NCI-H2029 treated with DMSO at 0.1 percent for 48 hours (cell line): Measurements from ENCODE around the gene FABP6.
"Not testable (repeated sequence)": the region's sequence is repeated elsewhere in the genome, so short reads cannot be mapped to it uniquely, and the experiment has no call there.

ENCODE experiments used
- DNase-seq: peaks from one replicate; lab custom pipeline; 2025; lab: John Stamatoyannopoulos, UW

FABP6 gene, protein sequence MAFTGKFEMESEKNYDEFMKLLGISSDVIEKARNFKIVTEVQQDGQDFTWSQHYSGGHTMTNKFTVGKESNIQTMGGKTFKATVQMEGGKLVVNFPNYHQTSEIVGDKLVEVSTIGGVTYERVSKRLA

DNA sequence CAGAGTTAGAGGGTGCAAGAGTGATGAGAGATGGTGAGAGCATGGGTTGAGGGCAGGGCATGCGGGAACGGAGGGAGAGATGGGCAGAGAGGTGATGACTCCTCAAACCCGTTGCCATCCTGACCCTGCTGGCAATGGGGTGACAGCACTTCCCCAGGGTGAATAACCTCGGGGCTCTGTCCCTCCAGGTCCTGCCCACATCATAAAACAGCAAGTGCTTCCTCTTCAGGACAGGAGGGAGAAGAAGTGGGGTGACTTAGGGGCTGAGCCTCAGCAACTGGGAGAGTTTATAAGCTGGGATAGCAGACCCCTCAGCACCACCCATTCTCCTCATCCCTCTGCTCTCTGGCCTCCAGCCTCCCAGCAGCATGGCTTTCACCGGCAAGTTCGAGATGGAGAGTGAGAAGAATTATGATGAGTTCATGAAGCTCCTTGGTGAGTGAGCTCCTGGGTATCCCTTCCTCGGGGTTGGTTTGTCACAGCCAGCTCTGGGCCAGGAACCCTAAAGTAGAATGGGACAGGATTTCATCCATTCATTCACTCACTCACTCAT lies at the start of gene FABP6:
Gene FABP6, plus strand, starts transcription at position 317 of the 553 bp plus-strand sequence. Its CDS starts 52 bp downstream, at position 369.
- DNase-seq: no peak

DNA sequence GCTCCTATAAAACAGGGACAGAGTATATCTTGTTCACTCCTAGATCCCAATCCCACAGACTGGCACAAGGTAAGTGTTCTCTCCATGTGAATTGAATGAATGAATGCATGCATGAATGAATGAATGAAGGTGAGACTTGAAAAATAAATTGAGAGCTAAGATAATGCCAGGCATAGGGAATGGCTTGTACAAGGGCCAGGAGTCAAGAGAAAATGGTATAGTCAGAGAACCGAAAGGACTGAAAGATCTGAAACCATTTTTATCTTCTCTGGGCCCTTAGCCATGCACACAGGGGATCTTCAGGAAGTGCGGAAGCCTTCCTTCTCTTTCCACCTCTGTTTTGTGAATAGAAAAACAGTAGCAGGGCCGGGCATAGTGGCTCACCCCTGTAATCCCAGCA lies 48.4 kb upstream of the FABP6 start:
- DNase-seq: no peak

DNA sequence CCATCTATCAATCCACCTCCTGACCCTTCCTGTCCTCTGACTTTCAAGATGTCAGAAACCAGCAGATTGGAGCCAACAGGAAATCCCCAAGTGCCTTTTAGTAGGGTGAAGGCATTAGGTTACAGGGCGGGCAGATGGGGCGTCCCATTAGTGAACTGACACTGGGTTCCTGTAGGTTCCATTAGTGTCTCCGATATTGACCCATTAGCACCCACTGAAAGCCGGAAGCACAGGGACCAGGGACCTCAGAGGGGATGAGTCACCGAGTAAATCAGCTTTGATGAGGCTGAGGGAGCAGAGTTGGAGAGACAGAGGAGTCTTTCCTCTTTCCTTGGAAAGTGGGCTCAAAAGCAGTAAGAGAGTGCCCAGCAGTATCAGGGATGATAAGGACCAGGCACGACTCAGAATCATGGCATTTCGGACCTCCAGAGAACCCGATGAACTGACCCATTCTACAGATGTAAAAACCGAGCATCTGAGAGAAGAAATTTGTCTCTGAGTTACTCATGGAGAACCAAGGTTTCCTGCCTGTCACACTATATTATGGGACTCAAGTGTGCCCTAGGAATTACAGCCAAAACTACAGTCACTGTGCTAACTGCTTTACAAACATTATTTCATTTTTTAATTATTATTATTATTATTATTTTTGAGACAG lies 47.2 kb upstream of the FABP6 start:
- no peak for DNase-seq

DNA sequence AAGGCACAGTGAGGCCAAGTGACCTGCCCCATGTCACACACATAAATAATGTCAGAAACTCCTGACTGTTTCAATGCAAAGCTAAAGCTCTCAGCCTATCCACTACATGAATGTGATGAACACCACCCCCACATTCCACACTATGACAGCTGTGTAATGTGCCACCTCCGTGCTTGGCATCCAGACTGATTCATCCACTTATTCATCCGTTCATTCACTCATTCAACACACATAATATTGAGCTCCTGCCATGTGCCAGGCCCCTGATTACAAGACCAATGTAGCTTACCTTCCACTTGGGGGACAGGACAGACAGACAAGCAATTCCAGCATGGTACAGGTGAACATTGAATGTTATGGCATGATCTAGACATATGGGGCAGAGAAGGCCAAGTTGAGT lies 46.2 kb upstream of the FABP6 start:
- no peak for DNase-seq

DNA sequence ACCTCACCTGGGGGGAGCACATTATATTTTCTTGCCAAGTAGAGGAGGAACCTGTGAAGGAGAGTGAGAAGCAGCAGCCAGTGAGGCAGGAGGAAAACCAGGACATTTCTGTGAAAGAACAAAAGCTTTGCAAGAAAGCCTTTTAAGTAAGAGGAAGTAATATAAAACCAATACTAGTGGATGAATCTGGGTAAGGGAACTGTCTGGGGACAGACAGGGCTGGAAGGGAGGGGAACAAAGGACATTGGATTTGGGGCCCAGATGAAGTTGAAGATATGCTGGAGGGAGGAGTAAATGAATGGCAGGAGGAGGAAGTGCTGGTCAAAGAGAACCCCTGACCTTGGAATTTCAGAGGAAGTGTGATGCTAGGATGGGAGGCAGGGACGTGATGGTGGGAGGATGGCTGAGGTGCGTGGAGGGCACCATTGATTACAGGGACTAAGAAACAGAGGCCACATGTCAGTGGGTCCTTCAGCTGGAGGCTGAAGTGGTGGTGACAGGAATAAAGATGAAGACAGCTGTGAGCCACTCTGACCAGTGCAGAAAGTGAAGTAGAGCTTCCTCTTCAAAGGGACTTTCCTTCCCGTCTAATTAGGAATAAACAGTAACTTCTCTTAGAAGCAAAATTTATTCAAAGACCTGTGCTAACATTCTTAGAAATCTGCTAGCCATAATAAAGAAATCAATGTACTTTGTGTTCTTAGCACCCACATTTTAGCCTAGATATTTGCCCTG lies 43.5 kb upstream of the FABP6 start:
- DNase-seq: no peak

DNA sequence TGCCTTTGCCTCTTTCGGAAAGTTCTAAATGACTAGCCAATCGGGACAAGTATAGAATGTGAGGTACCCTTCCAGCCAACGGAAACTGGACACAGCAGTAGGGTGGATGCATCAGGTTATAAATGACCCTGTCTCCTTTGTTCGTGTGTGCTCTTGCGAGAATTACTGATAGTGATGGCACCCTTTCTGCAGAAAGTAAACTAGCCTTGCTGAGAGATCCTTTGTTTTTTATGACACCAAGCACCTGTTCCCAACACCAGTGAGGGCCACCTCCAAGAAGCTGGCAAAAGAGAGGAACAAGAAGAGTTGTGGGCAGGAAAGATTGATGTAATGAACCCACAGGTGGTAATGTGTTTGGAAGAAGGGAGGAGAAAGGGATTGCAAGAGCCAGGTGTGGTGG lies 42.8 kb upstream of the FABP6 start:
- DNase-seq: no peak

DNA sequence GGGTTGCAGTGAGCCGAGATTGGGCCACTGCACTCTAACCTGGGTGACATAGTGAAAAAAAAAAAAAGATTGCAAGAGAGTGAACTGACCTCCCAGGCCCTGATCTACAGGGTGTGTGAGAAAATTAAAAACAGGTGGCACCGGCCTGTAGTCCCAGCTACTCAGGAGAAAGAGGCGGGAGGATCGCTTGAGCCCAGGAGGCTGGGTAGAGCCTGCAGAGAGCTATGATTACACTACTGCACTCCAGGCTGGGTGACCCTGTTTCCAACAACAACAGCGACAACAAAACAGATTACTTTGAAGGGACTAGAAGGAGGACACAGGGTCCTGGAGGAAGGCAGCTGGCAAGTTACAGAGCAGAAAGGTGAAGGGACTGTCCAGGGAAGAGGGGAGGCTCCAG lies 42.2 kb upstream of the FABP6 start:
- DNase-seq: no peak

DNA sequence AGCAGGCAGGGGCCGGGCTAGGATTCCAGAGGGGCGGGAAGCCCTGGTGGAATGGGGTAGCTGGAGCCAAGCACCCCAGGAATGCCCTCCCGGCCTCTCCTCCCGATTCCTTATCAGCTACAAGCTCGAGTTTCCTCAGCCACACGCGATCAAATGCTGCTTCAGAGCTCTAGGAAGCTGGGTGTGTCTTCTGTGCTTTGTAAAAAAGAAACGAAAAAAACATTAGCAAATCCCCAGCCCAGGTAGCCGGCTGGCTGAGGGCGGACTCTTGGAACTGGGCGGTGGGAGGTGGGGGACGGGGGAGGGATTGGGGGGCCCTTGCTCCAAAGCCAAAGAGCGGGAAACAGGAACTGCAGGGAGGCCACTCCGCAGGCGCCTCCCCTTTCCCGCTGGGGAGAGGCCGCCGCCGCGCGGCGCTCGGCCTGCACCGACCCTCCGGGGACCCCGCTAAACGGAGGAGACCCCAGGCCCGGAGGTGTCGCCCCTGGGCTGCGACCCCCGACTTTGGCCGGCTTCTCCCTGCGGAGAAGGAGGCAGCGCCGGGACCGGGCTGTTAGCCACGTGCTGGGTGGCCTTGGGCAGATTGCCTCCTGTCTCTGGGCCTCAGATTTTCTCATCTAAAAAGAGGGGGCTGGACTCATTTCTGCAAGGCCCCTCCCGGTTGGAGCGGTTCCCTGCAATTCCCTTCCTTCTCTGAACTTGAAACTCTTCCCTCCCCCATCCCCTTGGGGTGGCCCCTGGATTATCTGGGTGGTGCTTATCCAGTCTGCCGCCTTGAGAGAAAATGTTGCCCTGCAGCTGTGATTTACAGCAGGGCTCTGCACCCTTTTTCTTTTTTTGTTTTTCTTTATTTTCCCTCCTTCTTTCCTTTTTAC lies 40.9 kb upstream of the FABP6 start:
- DNase-seq: no peak

DNA sequence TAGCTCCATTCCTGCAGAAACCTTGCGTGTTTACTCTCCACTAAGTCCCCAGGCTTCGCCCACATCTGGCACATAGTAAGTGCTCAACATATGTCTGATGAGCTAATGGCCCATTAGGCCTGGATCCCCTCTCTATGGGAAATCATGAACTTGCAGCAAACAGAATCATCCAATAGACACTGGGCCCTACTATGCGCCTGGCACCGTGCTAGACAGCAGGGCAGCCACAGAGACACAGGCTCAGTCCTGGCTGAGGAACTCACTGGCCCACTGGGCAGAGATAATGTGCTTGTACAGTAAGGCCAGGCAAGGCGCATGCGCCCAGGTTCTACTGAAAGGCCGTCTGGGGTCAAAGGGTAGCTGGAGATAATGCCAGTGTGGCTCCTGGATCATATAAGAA lies 36.9 kb upstream of the FABP6 start:
- no peak for DNase-seq

DNA sequence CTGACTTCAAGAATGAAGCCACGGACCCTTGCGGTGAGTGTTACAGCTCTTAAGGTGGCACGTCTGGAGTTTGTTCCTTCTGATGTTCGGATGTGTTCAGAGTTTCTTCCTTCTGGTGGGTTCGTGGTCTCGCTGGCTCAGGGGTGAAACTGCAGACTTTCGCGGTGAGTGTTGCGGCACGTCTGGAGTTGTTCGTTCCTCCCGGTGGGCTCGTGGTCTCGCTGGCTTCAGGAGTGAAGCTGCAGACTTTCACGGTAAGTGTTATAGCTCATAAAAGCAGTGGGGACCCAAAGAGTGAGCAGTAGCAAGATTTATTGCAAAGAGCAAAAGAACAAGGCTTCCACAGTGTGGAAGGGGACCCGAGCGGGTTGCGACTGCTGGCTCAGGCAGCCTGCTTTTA lies 36.2 kb upstream of the FABP6 start:
- not testable (repeated sequence) for DNase-seq

DNA sequence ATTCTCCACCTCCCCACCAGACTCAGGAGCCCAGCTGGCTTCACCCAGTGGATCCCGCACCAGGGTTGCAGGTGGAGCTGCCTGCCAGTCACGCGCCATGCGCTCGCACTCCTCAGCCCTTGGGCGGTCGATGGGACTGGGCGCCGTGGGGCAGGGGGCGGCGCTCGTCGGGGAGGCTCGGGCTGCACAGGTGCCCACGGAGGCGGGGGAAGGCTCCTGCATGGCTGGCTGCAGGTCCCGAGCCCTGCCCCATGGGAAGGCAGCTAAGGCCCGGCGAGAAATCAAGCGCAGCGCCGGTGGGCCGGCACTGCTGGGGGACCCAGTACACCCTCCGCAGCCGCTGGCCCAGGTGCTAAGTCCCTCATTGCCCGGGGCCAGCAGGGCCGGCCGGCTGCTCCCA lies 35.5 kb upstream of the FABP6 start:
- not testable (repeated sequence) for DNase-seq

DNA sequence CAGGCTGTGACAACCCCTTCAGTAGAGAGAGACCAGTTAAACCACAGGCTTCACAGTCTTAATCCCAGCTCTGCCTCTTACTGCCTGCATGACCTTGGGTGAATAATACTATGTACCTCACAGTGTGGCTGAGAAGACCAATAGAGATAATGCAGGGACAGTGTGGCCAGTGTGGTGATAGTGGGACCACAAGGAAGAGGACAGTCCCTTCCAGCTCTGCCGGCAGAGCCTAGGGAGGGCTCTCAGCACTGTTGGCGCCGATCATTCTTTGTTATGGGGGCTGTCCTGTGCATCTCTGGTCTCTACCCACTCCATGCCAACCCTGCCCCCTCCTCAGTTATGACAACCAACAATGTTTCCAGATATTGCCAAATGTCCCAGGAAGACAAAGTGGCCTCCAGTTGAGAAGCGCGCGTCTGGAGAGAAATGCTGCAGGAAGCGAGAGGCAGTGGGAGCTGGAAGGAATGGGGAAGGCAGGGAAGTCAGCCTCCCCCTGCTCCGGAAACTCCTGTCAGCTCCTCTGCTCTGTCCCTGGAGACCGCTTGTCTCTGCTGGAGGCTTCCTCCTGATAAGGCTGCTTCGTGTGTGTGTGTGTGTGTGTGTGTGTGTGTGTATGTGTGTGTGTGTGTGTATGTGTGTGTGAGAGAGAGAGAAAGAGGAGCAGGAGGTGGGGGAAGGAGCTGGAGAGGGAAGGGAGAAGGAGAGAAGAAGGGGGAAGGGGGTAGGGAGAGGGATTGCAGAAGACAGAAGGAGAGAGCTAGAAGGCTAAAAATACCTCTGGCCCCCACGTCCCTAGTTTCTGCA lies 31.8 kb upstream of the FABP6 start:
- DNase-seq: no peak

DNA sequence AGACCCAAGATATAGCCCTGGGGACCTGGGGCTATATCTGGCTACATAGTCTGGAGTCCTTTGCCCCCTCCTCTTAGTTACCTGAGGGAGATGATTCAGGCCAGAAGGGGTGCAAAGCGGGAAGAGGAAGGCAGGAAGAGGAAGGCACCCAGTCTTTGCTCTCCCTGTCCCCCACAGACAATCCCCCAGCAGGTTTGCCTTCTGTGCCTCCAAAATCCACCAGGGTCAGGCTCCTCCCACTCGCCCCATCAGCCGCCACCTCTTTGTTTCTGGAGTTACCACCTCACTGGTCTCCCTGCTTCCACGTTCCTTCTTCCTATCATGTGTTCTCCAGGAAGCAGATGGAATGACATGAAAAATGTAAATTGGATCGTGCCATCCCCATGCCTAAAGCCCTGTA lies 31.2 kb upstream of the FABP6 start:
- no peak for DNase-seq

DNA sequence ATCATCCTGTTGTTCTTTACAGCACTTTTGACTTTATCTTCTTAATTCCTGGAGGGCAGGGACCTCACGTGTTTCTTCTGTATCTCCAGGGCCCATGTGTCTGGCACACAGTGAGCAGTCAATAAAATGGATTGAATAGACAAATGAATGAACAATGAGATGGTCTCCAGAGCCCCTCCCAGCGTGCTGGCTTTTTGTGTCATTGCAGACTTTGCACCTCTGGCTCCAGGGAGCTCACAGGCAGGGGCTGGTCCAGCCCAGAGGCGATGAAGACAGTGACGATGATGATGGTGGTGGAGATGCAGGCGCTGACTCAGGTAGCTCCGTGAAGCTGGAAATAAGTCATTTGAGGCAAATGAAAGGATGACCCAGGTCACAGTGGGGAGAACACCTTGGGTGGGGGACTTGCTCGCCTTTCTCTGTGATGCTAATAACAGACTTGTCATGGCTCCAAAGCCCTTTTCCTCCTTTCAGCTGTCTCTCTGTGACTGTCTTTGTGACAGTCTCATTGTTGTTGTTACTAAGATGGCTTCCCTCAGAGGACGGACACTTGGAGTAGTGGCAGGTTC lies 30.4 kb upstream of the FABP6 start:
- DNase-seq: no peak

DNA sequence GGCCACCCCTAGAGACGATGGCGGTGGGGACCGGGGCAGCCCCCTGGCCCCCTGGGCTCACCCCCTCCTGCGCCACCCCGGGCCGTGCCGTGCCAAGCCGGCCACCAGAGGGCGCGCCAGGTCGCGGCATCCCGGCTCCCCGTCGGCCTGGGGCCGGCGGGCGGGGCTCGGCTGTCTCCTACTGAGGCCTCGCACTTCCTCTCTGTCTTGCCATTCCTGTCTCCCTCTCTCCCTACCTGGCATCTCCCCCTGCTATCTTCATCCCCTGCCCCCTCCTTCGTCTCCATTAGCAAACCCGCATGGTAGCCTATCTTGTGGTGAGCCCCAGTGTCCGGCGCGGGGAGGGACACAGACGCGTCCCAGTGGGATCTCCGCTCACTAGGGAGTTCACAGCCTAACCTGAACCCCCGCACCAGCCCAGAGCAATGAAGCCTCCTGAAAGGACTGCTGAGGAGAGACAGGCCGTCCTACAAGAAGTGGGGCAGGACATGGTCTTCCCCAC lies 29.8 kb upstream of the FABP6 start:
- peak; percentile 30 for DNase-seq

DNA sequence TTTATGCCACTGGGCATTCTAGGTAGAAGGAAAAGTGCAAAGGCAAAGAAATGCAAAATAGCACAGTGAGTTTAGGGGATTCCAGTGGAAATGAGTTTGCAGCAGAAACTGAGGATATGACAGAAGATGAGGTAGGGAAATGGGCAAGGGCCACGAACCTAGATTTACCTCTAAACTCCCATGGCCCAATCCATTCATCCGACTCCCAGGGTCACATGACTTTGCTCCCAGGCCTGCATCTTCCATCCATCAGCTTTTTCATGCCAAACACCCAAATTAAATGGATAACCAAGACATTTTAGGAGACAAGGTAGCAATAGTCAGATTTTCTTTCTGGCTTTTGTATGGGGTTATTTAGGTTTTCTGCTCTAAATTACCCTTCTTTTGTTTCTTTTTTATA lies 22.2 kb upstream of the FABP6 start:
- no peak for DNase-seq

DNA sequence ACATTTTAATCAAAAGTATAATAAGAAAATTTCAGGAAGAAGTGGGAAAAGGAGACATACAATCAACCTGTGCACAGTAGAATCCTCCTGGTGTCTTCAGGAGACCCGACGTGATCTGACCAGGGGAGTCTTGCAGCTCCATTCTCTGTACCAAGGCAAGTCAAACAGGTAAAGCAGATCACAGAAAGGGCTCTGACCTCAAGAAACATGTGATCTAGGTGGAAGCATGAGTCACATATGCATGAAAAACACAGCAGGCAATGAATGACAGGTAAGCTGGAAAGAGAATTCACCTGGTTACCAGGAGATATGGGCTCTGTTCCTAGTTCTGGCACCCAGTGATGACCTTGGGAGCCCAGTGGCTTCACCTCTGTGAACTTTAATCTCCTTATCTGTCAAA lies 19.4 kb upstream of the FABP6 start:
- no peak for DNase-seq

DNA sequence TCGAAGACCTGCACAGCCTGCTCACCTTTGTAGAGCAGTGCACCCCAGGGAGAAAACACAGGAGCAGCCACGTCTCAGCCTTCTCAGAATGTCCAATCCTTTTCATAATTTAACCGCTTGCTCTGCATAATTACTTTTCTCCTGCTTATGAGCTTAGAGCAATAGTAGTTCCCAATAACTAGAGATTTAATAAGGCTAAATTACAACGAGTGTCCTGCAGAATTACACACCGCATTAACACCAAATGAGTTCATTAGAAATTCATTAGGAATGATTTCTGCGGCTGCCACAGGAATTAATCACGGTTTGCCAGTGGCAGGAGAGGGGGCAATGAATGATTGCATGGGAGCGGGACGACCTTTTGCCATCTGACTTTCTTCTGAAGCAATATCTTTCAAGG lies 18.7 kb upstream of the FABP6 start:
- no peak for DNase-seq

DNA sequence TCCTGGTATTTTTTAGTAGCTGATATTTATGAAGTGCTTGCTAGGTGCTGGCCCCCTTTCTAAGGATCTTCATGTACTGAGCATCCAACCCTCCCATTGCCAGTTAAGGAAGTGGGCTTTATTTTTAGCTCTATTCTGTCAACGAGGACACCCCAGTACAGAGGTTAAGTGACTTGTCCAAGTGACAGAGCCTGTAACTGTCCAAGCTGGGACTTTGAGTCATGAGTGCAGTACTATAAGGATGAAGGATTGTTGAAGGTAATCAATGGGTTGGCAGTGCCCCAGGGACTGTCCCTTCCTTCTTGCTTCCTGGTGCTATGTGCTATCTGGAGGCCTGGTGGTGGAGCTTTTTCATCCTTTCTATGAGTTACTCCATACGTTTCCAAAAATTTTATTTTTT lies 18.0 kb upstream of the FABP6 start:
- DNase-seq: no peak

DNA sequence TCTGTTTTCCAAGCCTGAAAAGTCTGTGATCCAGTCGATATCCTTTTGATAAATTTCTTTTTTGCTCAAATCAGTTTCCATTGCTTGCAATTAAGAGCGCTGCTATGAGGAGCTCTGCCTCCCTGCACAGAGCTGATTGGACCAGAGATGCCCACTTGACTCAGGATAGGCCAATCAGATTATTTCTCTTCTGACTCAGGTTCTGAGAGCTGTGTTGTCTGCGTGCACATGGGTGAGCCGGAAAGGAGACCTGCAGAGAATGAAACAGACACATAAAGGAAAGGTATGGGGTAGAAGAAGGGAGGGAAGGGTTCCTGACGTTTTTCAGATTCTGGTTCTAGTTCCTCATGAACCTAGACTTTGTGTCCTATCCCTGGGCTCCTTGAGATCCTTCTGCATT lies 15.8 kb upstream of the FABP6 start:
- DNase-seq: peak; percentile 64

DNA sequence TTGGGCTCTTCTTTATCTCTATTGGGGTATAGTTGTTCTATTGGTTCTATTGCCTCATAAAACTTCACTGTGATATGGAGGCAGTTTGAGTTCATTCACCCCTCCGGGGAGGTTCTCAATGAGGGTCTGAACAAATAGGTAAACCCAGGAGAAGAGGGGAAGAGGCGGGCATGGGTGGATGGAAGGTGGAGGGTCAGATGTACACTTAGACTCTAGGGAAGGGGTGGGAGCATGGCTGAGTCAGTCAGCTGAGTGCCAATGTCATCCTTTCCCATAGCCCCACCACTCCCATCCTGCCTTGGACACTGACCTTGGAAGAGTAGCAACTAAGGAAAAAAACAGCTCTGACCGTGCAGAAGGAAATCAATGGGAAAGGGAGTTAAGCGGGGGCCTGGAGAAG lies 9.9 kb upstream of the FABP6 start:
- no peak for DNase-seq
